Measurements from ENCODE around the gene PLEKHB1.

The PLEKHB1 gene

DNA sequence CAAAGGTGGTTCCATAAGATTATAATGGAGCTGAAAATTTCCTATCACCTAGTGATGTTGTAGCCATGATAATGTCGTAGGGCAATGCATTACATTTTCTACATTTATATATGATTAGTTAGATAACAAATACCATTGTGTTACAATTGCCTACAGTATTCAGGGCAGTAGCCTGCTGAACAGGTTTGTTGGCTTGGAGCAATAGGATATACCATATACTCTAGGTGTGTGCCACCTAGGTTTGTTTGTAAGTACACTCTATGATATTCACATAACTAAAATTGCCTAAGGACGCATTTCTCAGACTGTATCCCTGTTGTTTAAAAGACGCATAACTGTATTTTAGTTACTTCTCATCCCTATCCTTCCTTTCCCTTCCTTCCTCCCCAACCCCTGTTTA, 13.6 kb downstream of the PLEKHB1 start:
- no peak overlapping the region; the same call in 1 of the 2 replicates for H2AFZ ChIP-seq (ENCODE audit: low read depth)
- H3K27ac ChIP-seq: no peak overlapping the region
- H4K20me1 ChIP-seq (ENCODE audit: insufficient read depth): no peaks in the 10 kb centered on the region
- peaks cover 6% of the 10 kb centered on the region for H3K4me1 ChIP-seq (ENCODE audit: low read depth, poor library complexity, severe bottlenecking)
- no peak overlapping the region for H3K4me3 ChIP-seq (IDR thresholded peaks at IDR 0.05; ENCODE audit: insufficient read depth, low read depth, low read length)
- TF ChIP-seq, protein P1, sequence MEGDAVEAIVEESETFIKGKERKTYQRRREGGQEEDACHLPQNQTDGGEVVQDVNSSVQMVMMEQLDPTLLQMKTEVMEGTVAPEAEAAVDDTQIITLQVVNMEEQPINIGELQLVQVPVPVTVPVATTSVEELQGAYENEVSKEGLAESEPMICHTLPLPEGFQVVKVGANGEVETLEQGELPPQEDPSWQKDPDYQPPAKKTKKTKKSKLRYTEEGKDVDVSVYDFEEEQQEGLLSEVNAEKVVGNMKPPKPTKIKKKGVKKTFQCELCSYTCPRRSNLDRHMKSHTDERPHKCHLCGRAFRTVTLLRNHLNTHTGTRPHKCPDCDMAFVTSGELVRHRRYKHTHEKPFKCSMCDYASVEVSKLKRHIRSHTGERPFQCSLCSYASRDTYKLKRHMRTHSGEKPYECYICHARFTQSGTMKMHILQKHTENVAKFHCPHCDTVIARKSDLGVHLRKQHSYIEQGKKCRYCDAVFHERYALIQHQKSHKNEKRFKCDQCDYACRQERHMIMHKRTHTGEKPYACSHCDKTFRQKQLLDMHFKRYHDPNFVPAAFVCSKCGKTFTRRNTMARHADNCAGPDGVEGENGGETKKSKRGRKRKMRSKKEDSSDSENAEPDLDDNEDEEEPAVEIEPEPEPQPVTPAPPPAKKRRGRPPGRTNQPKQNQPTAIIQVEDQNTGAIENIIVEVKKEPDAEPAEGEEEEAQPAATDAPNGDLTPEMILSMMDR (conservative IDR thresholded peaks at IDR 0.05; ENCODE audit: low read depth, low read length): no peak
- no peak overlapping the region for H3K9ac ChIP-seq
- no peak overlapping the region for H3K4me2 ChIP-seq
- H3K36me3 ChIP-seq (ENCODE audit: insufficient read depth): no peaks in the 10 kb centered on the region
- H3K27me3 ChIP-seq (ENCODE audit: insufficient read depth, low read depth): no peaks in the 10 kb centered on the region
- no peaks in the 10 kb centered on the region for H3K79me2 ChIP-seq (ENCODE audit: insufficient read depth, low read depth)

DNA sequence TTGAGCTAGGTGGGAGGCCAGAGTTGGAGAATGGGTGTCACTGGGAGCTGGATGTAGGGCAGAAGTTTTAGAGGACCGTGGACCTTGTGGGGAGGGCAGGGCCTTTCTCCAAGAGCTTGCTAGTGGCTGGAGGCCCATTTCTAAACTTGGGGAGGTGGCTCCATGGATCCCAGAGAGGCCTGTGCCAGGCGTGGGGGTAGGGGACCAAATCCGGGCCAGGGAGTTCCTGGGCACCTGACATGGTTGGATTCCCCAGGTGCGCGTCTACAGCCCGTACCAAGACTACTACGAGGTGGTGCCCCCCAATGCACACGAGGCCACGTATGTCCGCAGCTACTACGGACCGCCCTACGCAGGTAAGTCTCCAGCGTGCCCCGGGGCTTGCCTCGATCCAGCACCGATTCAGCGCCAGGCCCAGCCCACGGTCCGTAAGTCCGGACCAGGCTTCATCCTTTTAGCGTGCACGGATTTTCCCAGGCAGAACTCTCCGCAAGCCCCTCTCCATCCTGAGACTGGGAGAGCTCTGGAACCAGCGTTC, 14.2 kb downstream of the PLEKHB1 start:
- Histone ChIP-seq H3K27me3 (ENCODE audit: insufficient read depth, low read depth) (no peaks in the 10 kb centered on the region), H3K79me2 (ENCODE audit: insufficient read depth, low read depth) (no peaks in the 10 kb centered on the region), H2AFZ (ENCODE audit: low read depth) (peak overlapping the region; percentile 67; the same call in 1 of the 2 replicates), H4K20me1 (ENCODE audit: insufficient read depth) (no peaks in the 10 kb centered on the region), H3K36me3 (ENCODE audit: insufficient read depth) (no peaks in the 10 kb centered on the region), H3K4me1 (ENCODE audit: low read depth, poor library complexity, severe bottlenecking) (peaks cover 6% of the 10 kb centered on the region), H3K4me3 (IDR thresholded peaks at IDR 0.05; ENCODE audit: insufficient read depth, low read depth, low read length) (no peak overlapping the region), H3K27ac (no peak overlapping the region), H3K4me2 (peak overlapping the region; percentile 71), H3K9ac (no peak overlapping the region)
- TF ChIP-seq, protein P1 (conservative IDR thresholded peaks at IDR 0.05; ENCODE audit: low read depth, low read length): no peak

DNA sequence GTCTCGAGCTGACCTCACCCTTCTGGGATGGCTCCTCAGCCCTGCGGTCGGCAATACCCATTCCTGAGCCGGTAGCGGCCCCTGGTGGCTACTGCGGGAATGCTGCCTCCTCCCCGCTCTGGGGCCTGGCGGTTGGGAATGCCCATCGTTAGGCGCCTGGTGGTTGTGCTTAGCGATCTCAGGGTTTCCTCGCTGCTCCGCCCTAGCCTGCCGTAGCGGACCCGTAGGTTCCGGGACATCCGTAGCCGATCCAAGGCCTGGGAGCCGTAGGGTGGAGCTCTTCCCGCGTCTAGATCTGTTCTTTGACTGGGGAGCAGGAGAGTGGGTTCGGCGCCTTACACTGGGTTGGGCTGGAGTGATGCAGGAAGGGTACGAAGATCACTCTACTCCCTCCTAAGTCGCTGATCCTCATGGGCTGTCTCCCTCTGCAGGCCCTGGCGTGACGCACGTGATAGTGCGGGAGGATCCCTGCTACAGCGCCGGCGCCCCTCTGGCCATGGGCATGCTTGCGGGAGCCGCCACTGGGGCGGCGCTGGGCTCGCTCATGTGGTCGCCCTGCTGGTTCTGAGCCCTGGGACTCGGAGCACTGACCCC, 14.8 kb downstream of the PLEKHB1 start:
- peak overlapping the region; percentile 67 for H2AFZ ChIP-seq (ENCODE audit: low read depth)
- no peaks in the 10 kb centered on the region for H3K79me2 ChIP-seq (ENCODE audit: insufficient read depth, low read depth)
- H3K27ac ChIP-seq: no peak overlapping the region
- H4K20me1 ChIP-seq (ENCODE audit: insufficient read depth): no peaks in the 10 kb centered on the region
- H3K9ac ChIP-seq: no peak overlapping the region
- H3K36me3 ChIP-seq (ENCODE audit: insufficient read depth): no peaks in the 10 kb centered on the region
- peaks cover 6% of the 10 kb centered on the region for H3K4me1 ChIP-seq (ENCODE audit: low read depth, poor library complexity, severe bottlenecking)
- H3K27me3 ChIP-seq (ENCODE audit: insufficient read depth, low read depth): no peaks in the 10 kb centered on the region
- no peak overlapping the region for H3K4me3 ChIP-seq (IDR thresholded peaks at IDR 0.05; ENCODE audit: insufficient read depth, low read depth, low read length)
- TF ChIP-seq, protein P1 (conservative IDR thresholded peaks at IDR 0.05; ENCODE audit: low read depth, low read length): peak; percentile 88
- H3K4me2 ChIP-seq: peak overlapping the region; percentile 71

DNA sequence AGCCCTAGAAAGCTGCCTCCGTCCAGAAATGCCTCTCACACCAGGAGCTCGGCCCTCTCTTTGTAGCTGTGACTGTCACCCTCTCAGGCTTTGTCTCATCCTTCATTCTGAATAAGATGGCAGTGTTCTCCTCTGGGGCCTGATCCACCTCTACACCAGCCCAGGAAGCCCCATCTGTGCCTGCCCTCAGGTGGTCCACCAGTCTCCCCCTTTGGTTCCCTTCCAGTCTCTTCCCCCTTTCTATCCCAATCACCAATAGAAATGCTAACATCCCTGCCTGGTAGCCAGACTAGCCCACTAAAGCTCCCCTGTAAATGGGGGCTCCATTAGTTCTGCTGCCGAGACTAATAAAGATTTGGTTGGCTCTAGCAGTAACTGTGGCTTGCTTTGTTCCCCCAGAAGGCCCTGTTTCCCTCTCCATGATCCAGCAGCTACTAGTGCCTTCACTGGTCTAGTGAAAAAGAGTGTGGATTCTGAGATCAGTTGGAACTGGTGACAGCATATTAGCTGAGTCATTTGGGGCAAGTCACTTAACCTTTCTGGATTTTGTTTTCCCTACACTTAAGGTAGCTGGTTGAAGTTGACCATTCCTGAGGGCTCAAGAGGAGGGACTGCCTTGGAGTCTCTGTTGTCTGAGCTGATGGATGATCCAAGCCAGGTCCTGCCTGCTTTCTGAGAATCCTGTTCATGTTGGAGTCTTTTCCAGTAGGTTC, 16.2 kb downstream of the PLEKHB1 start:
- Histone ChIP-seq H3K4me1 (ENCODE audit: low read depth, poor library complexity, severe bottlenecking) (peaks cover 6% of the 10 kb centered on the region), H3K9ac (no peak overlapping the region), H3K27me3 (ENCODE audit: insufficient read depth, low read depth) (no peaks in the 10 kb centered on the region), H3K4me3 (IDR thresholded peaks at IDR 0.05; ENCODE audit: insufficient read depth, low read depth, low read length) (no peak overlapping the region), H3K79me2 (ENCODE audit: insufficient read depth, low read depth) (no peaks in the 10 kb centered on the region), H2AFZ (ENCODE audit: low read depth) (no peak overlapping the region), H3K27ac (no peak overlapping the region), H4K20me1 (ENCODE audit: insufficient read depth) (no peaks in the 10 kb centered on the region), H3K36me3 (ENCODE audit: insufficient read depth) (no peaks in the 10 kb centered on the region), H3K4me2 (no peak overlapping the region)
- TF ChIP-seq, protein P1 (conservative IDR thresholded peaks at IDR 0.05; ENCODE audit: low read depth, low read length): no peak

Data from KMS-11 (cell line).